ENCODE data around the gene COL18A1. TPM values are rescaled to one million over a fixed set of nuclear protein-coding genes. Genes with fewer than 3 reads are reported as not detected.

Gene COL18A1
- total RNA-seq, 1 donor from 2014 or later = 11.4 TPM

GRCh38 chr21:45393833-45394638 is 10.9 kb upstream of the COL18A1 start:
- DNase-seq (ENCODE audit: low spot score in 2 of 2) (no peak), FAIRE-seq (no peak)

- FAIRE-seq = no peak
- DNase-seq (ENCODE audit: low spot score in 2 of 2) = no peak
These were observed 8.4 kb upstream of the COL18A1 start for GRCh38 chr21:45396620-45396995.

- DNase-seq (ENCODE audit: low spot score in 2 of 2) (no peak), FAIRE-seq (no peak)
These were observed 7.6 kb upstream of the COL18A1 start for GRCh38 chr21:45397381-45397780.

- DNase-seq (ENCODE audit: low spot score in 2 of 2) = no peak
- FAIRE-seq = no peak
These were observed 3.9 kb upstream of the COL18A1 start for GRCh38 chr21:45401054-45401518.

GRCh38 chr21:45401916-45402900 is 2.8 kb upstream of the COL18A1 start:
- DNase-seq (ENCODE audit: low spot score in 2 of 2) = no peak

GRCh38 chr21:45403133-45403824 is 1.7 kb upstream of the COL18A1 start:
- DNase-seq (ENCODE audit: low spot score in 2 of 2) (no peak), FAIRE-seq (no peak)

More at GRCh38 chr21:45401916-45402900, 2.8 kb upstream of the COL18A1 start:
- no peak for FAIRE-seq

- no peak for DNase-seq (ENCODE audit: low spot score in 2 of 2)
- no peak for FAIRE-seq
These were observed 888 bp upstream of the COL18A1 start for GRCh38 chr21:45403825-45404729.

- peak; percentile 72 to 77 for DNase-seq (ENCODE audit: low spot score in 2 of 2)
- FAIRE-seq = no peak
These were observed 380 bp downstream of the COL18A1 start for GRCh38 chr21:45405271-45405818.

GRCh38 chr21:45405819-45406762 is 1.1 kb downstream of the COL18A1 start:
- FAIRE-seq (no peak), DNase-seq (ENCODE audit: low spot score in 2 of 2) (no peak)

GRCh38 chr21:45406801-45407628 is 2.0 kb downstream of the COL18A1 start:
- DNase-seq (ENCODE audit: low spot score in 2 of 2) (no peak), FAIRE-seq (no peak)

- DNase-seq (ENCODE audit: low spot score in 2 of 2) = no peak
- no peak for FAIRE-seq
These were observed 2.8 kb downstream of the COL18A1 start for GRCh38 chr21:45407629-45408247.

GRCh38 chr21:45408271-45408791 is 3.4 kb downstream of the COL18A1 start:
- FAIRE-seq (no peak), DNase-seq (ENCODE audit: low spot score in 2 of 2) (no peak)

GRCh38 chr21:45408801-45409261 is 3.9 kb downstream of the COL18A1 start:
- FAIRE-seq (no peak), DNase-seq (ENCODE audit: low spot score in 2 of 2) (no peak)

GRCh38 chr21:45409466-45410150 is 4.6 kb downstream of the COL18A1 start:
- DNase-seq (ENCODE audit: low spot score in 2 of 2) (no peak), FAIRE-seq (no peak)

- FAIRE-seq (no peak), DNase-seq (ENCODE audit: low spot score in 2 of 2) (no peak)
These were observed 5.3 kb downstream of the COL18A1 start for GRCh38 chr21:45410151-45410864.
